Measurements from ENCODE around the gene PVALEF.

Gene PVALEF

DNA sequence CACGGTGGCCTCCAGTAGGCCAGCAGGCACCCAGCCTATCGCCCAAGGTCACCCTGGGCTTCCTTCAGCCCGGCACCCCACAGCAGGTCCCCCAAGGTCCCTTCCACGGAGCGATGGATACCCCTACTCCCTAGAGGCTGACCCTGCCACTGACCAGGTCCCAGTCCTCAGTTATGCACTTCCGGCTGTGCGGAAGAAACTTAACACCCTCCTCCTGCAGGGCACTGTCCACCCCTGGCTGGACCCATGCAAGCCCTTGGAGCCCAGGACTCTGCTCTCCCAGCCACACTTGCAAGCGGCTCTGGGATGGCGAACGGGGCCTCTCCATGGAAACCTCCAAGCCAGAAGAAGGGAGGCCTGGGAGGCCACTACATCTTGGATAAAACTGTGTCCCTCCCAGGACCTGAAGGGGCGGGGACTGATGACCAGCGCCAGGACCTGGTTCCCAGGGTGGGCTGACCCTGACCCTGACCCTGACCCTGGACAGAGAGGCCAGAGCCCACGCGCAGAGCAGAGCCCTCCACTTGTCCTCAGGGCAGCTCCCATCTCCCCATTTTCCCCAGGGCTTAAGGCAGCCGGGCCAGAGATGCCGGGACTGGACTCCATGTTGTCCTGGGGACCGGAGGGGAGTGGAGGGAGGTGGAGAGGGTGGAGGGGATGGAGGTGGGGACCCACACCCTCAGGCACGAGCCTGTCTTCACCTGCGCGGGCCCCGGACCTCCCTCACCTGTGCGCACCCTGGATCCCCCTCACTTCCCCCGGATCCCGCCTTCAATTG is 56.7 kb downstream of the PVALEF start:
- no peak for DNase-seq

DNA sequence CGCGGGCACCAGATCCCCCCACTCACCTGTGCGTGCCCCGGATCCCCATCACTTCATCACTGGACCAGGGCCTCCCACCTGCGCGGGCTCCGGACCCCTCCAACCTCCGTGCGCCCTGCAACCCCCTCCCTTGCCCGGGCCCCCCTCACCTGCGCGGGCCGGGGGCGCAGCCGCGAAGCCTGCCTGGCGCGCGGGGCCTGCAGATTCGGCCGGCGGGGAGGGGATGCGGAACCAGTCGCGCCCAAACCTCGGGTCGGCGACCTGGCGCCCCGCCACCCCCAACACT is 57.3 kb downstream of the PVALEF start:
- DNase-seq, result no peak

DNA sequence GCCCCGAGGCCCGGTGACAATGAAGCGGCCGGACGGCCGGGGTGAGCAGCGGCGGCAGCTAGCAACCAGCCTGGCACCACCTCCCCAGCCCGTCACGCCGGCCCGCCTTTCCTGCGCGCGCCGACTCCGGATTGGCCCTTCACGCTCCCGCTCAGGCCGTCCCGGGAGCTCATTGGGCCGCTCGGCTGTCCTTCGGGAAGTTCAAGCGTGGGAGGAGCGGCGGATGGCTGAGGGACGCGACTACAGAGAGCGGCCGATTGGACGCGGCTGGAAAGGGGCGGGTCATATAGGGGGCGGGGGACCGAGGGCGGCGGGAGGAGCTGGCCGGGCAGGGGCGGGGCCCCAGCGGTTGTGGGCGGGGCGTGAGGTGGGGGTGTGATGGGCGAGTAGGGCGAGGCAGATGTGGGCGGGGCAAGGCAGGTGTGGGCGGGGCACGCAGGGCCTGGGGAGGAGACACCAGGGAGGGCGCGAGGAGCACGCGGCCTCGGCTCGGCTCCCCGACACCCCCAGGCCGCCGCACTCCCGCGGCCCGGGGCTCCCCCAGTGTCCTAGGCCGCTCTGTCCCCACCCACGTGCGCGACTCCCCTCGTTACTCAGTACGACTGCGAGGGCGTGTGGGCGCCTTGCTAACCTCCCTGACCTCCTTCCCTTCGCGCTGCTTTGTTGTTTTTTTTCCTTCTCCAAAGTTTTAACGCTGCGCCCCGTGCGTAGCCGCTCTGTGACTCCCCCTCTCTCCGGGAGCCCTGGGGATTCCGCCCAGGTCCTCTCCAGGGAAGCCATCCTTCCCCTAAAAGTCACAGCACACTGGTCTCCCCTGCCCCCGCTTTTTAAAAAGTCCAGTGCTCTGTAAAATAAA is 57.8 kb downstream of the PVALEF start, which contains the start of gene CEP131:
TSS of gene CEP131 (minus strand) at position 60 of the 856 bp plus-strand sequence. CDS start 2,909 bp downstream, outside the sequence.
- peak; percentile 100 for DNase-seq

DNA sequence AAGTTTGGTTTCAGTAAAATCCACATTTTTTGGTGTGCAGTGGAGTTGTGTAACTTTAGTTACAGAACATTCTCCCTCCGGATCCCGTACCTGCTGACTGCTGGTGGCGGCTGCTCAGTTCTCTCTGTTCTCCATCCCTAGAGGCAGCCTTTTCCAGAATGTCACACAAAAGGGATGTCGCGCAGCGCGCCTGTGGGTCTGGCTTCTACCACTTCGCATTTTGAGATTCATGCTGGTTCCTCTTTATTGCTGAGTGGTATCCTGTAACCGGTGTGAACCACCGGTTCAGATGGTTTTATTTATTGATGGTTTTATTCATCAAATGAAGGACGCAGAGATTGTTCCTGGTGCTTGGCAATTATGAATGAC is 58.4 kb downstream of the PVALEF start:
- DNase-seq, result peak; percentile 65

DNA sequence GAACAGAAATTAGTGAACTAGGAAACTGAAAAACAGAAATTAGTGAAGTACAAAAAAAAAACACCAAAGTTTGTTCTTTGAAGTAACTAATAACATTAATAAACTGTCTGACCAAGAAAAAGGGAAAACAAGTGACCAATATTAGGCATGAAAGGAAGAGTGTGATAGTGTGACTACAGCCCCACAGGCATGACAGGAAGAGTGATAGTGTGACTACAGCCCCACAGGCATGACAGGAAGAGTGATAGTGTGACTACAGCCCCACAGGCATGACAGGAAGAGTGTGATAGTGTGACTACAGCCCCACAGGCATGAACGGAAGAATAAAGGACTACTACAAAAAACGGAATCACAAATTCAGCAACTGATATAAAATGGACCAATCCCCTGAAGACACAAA is 62.3 kb downstream of the PVALEF start:
- peak; percentile 66 for DNase-seq

DNA sequence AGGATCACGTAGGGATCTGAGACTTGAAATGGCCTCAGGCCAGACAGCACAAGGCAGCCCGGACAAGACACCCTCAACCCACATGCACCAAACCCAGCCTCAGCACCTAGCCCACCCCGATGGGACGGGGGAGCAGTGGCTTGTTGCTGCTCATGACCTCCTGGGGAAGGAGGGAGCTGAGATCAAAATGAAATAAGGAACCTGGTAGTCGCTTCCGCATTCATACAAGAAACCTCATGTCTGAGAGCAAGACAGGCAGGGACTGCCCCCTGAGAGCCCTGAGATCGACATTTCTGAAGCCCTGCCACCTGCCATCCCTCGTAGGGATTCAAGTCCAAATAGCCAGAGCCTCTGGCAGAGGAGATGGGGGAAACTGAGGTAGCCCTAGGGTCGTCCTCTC is 63.1 kb downstream of the PVALEF start:
- peak; percentile 68 for DNase-seq

DNA sequence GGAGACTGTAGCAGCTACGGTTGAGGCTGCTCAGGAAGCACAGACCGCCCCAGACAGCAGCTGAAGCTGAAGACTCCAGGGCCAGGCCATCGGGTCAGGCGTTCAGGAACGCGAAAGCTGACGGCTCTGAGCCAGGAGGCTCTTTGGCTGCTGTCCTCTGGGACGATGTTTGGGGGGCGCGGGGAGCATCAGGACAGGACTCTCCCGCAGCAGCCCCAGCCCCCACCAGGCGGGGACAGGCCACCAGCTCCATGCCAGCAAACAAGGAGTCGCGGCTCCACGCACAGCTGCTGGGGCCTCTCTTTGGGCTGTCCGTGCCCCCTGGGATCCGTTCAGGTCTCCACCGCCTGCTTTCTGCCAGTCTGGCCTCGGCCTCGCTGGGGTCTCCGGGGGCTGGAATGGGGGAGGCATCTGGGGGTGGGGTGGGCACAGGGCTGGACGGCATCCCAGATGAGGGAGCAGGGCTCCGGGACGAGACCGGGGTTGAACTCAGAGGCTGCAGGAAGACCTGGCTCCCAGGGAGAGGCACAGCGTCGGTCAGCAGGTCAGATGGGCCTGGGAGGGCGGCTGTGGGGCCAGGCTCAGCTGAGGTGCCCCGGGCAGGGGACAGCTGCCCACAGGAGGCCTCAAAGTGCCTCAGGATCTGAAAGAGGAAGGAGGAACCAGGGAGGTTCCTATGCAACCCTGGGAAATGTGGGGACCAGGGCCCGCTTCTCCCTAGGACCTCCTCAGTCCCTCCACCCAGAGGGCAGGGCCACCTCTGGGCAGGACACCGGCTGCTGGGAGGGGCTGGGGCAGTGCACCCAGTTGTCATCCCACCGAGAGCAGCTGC is 63.7 kb downstream of the PVALEF start:
- DNase-seq, result no peak

DNA sequence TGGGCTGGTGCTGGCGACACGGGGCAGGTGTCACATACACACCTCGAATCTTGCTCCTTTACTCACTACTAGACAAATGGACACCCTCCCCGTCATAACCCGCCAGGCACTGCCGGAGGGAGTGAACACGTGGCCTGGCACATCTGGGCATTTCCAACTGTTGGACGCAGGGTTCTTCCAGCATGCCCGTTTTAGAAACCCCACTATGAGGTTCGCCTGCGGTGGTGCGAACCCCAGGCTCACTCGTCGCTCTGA is 64.3 kb downstream of the PVALEF start:
- no peak for DNase-seq

DNA sequence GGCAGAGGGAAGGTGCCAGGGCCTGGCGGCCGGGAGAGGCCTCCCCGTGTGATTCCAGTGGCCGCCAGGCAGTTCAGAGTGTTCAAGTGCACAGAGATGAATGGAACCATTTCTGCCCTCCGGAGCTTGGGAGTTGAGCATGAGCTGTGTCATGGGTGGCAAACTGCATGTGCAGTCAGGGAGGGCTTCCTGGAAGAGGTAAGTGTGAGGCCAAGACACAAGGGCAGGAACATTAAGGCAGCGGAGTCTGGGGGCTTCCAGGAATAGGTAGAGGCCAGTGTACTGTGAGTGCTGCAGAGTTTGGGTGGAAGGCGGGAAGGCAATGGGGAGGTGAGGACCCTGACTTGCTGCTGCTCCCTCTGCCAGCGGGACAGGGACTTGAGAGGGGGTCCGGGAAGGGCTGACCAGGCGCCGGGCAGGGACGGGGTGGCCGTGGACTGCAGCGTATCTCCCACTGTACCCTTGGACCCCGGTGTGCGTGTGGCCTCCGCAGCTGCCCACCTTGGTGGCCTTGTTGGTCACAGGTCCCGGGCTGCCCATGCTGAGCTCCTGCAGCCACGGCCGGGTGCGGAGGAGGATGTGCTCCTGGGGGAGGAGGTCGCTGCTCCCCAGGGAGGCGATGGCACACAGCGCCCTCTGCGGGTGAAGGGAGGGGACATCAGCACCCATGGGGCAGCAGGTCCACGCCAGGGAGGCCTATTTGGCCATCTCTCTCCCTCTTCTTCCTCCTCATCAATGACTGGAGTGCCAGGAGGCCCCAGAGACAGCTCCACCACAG is 64.9 kb downstream of the PVALEF start:
- no peak for DNase-seq

DNA sequence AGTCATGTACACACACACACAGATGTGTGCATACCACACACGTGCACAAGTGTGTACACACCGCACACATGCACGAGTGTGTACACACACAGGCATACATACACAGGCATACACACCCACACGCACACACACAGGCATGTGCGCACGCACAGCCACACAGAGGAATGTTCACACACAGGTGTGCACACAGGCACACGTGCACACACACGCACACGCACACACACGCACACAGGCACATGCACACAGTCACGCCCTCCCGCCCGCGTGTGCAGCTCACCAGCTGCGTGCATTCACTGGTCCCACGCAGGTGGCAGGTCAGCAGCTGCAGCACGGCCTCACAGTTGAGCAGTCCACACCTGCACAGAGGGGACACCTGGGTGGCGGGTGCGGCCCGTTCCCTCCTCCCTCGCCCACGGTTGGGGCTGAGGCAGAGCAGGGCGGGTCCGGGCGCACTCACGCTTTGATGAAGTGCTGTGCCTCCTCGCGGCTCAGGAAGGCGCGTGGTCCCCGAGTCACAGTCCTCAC is 65.9 kb downstream of the PVALEF start:
- DNase-seq, result no peak

DNA sequence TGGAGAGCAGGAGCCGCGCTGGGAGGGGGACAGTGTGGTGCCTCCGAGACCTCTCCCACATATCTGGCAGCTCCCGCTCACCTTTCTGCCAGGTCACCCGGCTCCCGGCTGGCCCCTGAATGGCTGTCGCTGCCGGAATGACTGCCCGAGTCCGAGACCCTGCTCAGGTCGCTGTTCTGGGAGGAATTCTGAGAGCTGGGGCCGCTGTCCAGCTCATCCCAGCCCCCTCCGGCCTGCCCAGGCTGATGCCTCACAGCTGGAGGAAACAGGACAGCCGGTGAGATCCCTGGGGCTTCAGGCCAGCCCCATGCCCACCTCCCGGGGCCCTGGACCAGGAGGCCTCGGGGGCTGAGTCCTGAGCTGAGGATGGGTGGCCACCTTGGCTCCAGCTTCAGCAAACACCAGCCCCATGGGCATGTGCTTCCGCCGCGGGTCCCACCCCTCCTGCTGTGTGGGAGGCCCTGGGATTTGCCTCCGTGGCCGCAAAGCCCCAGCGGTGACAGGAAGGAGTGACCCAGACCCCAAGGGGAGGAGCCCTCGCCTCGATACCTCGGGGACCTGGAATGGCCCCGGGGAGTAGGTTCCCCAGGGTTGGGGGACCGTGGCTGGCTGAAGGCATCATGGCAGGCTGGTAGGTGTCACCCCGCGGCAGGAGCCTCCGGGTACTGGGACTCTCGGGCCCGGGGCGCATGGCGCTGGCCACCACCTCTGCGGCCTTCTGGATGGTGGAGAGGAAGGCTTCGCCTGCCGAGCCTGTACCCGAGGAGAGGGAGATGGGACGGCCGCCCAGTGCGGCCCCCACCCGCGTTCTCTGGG is 66.7 kb downstream of the PVALEF start:
- DNase-seq, result no peak
